ENCODE measurements around the gene GPX4. TPM values are rescaled to one million over a fixed set of nuclear protein-coding genes. Genes with fewer than 3 reads are reported as not detected.

Gene GPX4
- total and polyA plus RNA-seq, 2 experiments from 2014 or later: 351 to 573 TPM

DNA sequence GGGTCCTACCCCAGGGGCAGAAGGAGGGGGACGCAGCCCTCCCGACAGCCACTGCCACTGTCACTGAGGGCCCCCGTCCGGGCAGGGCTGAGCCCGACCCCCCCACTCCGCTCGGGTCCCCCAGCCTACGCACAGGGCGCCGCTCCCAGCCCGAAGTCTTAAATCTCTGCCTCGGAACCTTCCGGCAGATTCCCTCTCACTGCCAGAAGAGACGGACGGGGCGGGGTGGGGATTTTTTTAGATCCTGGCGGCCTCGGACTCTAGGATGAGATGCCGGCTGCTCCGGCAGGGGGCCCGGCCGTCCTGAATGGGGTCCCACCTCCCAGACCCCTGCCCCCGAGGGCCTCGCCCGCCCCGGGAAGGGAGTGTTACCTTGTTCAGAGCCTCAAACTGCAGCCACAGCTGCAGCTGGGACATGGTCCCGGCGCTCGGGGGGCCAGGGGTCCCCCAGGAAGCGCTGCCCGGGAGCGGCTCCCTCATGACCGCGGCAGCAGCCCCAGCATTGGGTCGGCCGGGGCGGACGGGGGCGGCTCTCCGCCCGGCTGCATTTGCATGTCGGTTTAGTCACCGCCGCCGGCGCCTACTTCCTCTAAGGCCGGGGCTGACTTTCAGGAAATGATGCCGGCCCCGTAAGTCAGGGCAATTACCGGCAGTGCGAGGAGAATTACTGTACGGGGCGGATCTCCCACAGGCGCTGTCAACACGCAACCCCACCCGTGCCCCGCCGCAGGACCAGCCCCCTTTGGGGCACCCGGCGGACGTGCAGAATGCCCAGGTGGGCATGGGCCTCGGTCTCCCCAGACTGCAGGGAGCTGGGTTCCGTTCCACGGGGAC is 28.1 kb downstream of the GPX4 start:
- no peaks in the 10 kb centered on the region; the same call in 1 of the 2 replicates for H3F3A ChIP-seq (replicated peaks; ENCODE audit: low read depth)
- H3K36me3 ChIP-seq (ENCODE audit: insufficient read depth): no peaks in the 10 kb centered on the region
- peak overlapping the region; percentile 43; the same call in 1 of the 2 replicates for H3K4me3 ChIP-seq
- no peak overlapping the region for H2AFZ ChIP-seq
- no peaks in the 10 kb centered on the region; the same call in 2 of the 3 replicates for H3K36me3 Mint-ChIP-seq (ENCODE audit: low read depth)
- no peaks in the 10 kb centered on the region for H3K79me2 ChIP-seq (replicated peaks; ENCODE audit: insufficient read depth)
- H3K9me2 ChIP-seq (ENCODE audit: insufficient read depth): no peaks in the 10 kb centered on the region
- no peaks in the 10 kb centered on the region for H3K27me3 ChIP-seq (ENCODE audit: insufficient read depth)
- TF ChIP-seq, protein P1, sequence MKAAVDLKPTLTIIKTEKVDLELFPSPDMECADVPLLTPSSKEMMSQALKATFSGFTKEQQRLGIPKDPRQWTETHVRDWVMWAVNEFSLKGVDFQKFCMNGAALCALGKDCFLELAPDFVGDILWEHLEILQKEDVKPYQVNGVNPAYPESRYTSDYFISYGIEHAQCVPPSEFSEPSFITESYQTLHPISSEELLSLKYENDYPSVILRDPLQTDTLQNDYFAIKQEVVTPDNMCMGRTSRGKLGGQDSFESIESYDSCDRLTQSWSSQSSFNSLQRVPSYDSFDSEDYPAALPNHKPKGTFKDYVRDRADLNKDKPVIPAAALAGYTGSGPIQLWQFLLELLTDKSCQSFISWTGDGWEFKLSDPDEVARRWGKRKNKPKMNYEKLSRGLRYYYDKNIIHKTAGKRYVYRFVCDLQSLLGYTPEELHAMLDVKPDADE (IDR thresholded peaks at IDR 0.05): no peak
- TF ChIP-seq STAT1 (IDR thresholded peaks at IDR 0.05; ENCODE audit: unreplicated experiment) (no peak), ZNF331 (CRISPR knock-in tag; IDR thresholded peaks at IDR 0.05; ENCODE audit: low read depth) (no peak), NANOG (IDR thresholded peaks at IDR 0.05; ENCODE audit: borderline replicate concordance) (no peak), POLR2AphosphoS5 (IDR thresholded peaks at IDR 0.05; ENCODE audit: low read depth) (no peak), EZH2phosphoT487 (IDR thresholded peaks at IDR 0.05; ENCODE audit: unreplicated experiment) (no peak), ZNF114 (CRISPR knock-in tag; IDR thresholded peaks at IDR 0.05) (no peak), EZH2 (IDR thresholded peaks at IDR 0.05; ENCODE audit: low read depth, unreplicated experiment) (no peak), CREB1 (CRISPR knock-in tag; IDR thresholded peaks at IDR 0.05; ENCODE audit: low read depth) (no peak), JUNB (IDR thresholded peaks at IDR 0.05; ENCODE audit: unreplicated experiment) (no peak)
- TF ChIP-seq, protein P2, sequence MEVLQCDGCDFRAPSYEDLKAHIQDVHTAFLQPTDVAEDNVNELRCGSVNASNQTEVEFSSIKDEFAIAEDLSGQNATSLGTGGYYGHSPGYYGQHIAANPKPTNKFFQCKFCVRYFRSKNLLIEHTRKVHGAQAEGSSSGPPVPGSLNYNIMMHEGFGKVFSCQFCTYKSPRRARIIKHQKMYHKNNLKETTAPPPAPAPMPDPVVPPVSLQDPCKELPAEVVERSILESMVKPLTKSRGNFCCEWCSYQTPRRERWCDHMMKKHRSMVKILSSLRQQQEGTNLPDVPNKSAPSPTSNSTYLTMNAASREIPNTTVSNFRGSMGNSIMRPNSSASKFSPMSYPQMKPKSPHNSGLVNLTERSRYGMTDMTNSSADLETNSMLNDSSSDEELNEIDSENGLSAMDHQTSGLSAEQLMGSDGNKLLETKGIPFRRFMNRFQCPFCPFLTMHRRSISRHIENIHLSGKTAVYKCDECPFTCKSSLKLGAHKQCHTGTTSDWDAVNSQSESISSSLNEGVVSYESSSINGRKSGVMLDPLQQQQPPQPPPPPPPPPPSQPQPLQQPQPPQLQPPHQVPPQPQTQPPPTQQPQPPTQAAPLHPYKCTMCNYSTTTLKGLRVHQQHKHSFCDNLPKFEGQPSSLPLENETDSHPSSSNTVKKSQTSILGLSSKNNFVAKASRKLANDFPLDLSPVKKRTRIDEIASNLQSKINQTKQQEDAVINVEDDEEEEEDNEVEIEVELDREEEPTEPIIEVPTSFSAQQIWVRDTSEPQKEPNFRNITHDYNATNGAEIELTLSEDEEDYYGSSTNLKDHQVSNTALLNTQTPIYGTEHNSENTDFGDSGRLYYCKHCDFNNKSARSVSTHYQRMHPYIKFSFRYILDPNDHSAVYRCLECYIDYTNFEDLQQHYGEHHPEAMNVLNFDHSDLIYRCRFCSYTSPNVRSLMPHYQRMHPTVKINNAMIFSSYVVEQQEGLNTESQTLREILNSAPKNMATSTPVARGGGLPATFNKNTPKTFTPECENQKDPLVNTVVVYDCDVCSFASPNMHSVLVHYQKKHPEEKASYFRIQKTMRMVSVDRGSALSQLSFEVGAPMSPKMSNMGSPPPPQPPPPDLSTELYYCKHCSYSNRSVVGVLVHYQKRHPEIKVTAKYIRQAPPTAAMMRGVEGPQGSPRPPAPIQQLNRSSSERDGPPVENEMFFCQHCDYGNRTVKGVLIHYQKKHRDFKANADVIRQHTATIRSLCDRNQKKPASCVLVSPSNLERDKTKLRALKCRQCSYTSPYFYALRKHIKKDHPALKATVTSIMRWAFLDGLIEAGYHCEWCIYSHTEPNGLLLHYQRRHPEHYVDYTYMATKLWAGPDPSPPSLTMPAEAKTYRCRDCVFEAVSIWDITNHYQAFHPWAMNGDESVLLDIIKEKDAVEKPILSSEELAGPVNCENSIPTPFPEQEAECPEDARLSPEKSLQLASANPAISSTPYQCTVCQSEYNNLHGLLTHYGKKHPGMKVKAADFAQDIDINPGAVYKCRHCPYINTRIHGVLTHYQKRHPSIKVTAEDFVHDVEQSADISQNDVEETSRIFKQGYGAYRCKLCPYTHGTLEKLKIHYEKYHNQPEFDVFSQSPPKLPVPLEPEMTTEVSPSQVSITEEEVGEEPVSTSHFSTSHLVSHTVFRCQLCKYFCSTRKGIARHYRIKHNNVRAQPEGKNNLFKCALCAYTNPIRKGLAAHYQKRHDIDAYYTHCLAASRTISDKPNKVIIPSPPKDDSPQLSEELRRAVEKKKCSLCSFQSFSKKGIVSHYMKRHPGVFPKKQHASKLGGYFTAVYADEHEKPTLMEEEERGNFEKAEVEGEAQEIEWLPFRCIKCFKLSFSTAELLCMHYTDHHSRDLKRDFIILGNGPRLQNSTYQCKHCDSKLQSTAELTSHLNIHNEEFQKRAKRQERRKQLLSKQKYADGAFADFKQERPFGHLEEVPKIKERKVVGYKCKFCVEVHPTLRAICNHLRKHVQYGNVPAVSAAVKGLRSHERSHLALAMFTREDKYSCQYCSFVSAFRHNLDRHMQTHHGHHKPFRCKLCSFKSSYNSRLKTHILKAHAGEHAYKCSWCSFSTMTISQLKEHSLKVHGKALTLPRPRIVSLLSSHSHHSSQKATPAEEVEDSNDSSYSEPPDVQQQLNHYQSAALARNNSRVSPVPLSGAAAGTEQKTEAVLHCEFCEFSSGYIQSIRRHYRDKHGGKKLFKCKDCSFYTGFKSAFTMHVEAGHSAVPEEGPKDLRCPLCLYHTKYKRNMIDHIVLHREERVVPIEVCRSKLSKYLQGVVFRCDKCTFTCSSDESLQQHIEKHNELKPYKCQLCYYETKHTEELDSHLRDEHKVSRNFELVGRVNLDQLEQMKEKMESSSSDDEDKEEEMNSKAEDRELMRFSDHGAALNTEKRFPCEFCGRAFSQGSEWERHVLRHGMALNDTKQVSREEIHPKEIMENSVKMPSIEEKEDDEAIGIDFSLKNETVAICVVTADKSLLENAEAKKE (CRISPR knock-in tag; IDR thresholded peaks at IDR 0.05): no peak
- TF ChIP-seq, protein P3, sequence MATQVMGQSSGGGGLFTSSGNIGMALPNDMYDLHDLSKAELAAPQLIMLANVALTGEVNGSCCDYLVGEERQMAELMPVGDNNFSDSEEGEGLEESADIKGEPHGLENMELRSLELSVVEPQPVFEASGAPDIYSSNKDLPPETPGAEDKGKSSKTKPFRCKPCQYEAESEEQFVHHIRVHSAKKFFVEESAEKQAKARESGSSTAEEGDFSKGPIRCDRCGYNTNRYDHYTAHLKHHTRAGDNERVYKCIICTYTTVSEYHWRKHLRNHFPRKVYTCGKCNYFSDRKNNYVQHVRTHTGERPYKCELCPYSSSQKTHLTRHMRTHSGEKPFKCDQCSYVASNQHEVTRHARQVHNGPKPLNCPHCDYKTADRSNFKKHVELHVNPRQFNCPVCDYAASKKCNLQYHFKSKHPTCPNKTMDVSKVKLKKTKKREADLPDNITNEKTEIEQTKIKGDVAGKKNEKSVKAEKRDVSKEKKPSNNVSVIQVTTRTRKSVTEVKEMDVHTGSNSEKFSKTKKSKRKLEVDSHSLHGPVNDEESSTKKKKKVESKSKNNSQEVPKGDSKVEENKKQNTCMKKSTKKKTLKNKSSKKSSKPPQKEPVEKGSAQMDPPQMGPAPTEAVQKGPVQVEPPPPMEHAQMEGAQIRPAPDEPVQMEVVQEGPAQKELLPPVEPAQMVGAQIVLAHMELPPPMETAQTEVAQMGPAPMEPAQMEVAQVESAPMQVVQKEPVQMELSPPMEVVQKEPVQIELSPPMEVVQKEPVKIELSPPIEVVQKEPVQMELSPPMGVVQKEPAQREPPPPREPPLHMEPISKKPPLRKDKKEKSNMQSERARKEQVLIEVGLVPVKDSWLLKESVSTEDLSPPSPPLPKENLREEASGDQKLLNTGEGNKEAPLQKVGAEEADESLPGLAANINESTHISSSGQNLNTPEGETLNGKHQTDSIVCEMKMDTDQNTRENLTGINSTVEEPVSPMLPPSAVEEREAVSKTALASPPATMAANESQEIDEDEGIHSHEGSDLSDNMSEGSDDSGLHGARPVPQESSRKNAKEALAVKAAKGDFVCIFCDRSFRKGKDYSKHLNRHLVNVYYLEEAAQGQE (IDR thresholded peaks at IDR 0.05; ENCODE audit: unreplicated experiment): no peak
- TF ChIP-seq, protein P4, sequence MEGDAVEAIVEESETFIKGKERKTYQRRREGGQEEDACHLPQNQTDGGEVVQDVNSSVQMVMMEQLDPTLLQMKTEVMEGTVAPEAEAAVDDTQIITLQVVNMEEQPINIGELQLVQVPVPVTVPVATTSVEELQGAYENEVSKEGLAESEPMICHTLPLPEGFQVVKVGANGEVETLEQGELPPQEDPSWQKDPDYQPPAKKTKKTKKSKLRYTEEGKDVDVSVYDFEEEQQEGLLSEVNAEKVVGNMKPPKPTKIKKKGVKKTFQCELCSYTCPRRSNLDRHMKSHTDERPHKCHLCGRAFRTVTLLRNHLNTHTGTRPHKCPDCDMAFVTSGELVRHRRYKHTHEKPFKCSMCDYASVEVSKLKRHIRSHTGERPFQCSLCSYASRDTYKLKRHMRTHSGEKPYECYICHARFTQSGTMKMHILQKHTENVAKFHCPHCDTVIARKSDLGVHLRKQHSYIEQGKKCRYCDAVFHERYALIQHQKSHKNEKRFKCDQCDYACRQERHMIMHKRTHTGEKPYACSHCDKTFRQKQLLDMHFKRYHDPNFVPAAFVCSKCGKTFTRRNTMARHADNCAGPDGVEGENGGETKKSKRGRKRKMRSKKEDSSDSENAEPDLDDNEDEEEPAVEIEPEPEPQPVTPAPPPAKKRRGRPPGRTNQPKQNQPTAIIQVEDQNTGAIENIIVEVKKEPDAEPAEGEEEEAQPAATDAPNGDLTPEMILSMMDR (conservative IDR thresholded peaks at IDR 0.05; ENCODE audit: low read depth in 2 of 2): no peak
- peak overlapping the region; percentile 75 for H3K4me2 ChIP-seq
- peaks cover 6% of the 10 kb centered on the region for H3K4me1 Mint-ChIP-seq
- ATAC-seq (peak; percentile 63), DNase-seq (ENCODE audit: low spot score) (peak; percentile 89)
- H3K4me1 ChIP-seq (ENCODE audit: insufficient read depth): 0 out of 2 replicates have a peak, but pooled peaks cover 3% of the 10 kb centered on the region
- no peaks in the 10 kb centered on the region for H4K20me1 ChIP-seq (replicated peaks; ENCODE audit: insufficient read depth)
- no peak overlapping the region for H3K27ac Mint-ChIP-seq
- peak overlapping the region; percentile 59; the same call in 1 of the 2 replicates for H3K27ac ChIP-seq (ENCODE audit: low read depth)
- peaks cover 10% of the 10 kb centered on the region for H3K27me3 Mint-ChIP-seq (ENCODE audit: insufficient read depth, low read depth, poor library complexity)
- H3K4me3 Mint-ChIP-seq: peak overlapping the region; percentile 38; the same call in 1 of the 3 replicates
- H3K9me3 Mint-ChIP-seq: no peaks in the 10 kb centered on the region
